ENCODE data around the gene ZFAND3.

ZFAND3 gene

GRCh38 chr6:38063973-38064372 is 244.4 kb downstream of the ZFAND3 start:
- DNase-seq (ENCODE audit: extremely low read depth, low read depth): no peak
- TF ChIP-seq CTCF (IDR thresholded peaks at IDR 0.05; ENCODE audit: low read depth, low read length, missing control alignments): no peak
- no peak overlapping the region for H3K4me3 ChIP-seq (replicated peaks; ENCODE audit: low read depth, low read length)

- DNase-seq (ENCODE audit: extremely low read depth, low read depth): no peak
- H3K4me3 ChIP-seq (replicated peaks; ENCODE audit: low read depth, low read length): no peak overlapping the region
- TF ChIP-seq CTCF (IDR thresholded peaks at IDR 0.05; ENCODE audit: low read depth, low read length, missing control alignments): no peak
Observed at GRCh38 chr6:38064431-38064830, 244.9 kb downstream of the ZFAND3 start.

- no peak overlapping the region for H3K4me3 ChIP-seq (replicated peaks; ENCODE audit: low read depth, low read length)
- no peak for TF ChIP-seq CTCF (IDR thresholded peaks at IDR 0.05; ENCODE audit: low read depth, low read length, missing control alignments)
- no peak for DNase-seq (ENCODE audit: extremely low read depth, low read depth)
Observed at GRCh38 chr6:38065734-38066305, 246.3 kb downstream of the ZFAND3 start.

GRCh38 chr6:38067263-38067980 is 247.9 kb downstream of the ZFAND3 start:
- no peak for TF ChIP-seq CTCF (IDR thresholded peaks at IDR 0.05; ENCODE audit: low read depth, low read length, missing control alignments)
- no peak for DNase-seq (ENCODE audit: extremely low read depth, low read depth)
- H3K4me3 ChIP-seq (replicated peaks; ENCODE audit: low read depth, low read length): no peak overlapping the region

DNA sequence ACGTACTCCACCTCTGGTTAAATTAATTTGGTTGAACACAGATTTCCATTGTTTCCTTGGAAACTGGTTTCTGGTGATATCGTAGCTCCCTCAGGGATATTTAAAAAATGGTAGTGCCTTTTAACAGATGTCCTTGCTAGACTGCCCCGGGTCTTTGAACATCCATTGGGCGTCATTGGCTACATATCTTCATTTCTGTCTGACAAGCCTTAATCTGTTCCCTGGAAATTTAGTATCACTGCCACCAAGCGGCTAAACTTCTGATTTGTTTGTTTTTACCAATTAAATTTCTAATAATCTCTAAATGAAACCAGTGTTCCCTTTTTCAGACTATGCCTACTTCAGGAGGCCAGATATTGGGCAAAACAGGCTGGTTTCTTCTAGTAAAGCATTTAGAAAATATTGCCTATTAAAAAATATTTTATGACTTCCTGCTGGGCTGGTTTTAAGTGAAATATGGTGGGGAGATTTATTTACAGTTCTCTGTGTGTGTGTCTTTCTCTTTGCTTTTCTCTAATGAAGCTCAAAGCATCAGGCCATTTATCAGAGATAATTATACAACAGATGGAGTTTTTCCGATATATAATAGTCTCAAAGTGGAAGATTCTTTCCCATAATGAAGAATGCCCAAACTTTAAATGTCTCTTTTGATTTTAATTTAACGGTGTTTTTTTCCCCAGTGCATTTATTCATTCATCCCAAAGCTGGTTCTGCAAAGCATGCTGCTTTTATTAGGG is 249.5 kb downstream of the ZFAND3 start:
- TF ChIP-seq CTCF (IDR thresholded peaks at IDR 0.05; ENCODE audit: low read depth, low read length, missing control alignments): no peak
- DNase-seq (ENCODE audit: extremely low read depth, low read depth): no peak
- no peak overlapping the region for H3K4me3 ChIP-seq (replicated peaks; ENCODE audit: low read depth, low read length)

- DNase-seq (ENCODE audit: extremely low read depth, low read depth): no peak
- no peak for TF ChIP-seq CTCF (IDR thresholded peaks at IDR 0.05; ENCODE audit: low read depth, low read length, missing control alignments)
- H3K4me3 ChIP-seq (replicated peaks; ENCODE audit: low read depth, low read length): no peak overlapping the region
Observed at GRCh38 chr6:38077488-38078030, 258.0 kb downstream of the ZFAND3 start.

Data from HFF-Myc (cell line).